ENCODE measurements around the gene KLF8. TPM values are rescaled to one million over a fixed set of nuclear protein-coding genes. Genes with fewer than 3 reads are reported as not detected.

The KLF8 gene
- total RNA-seq, 1 experiment from 2014 or later: 7.3 TPM

DNA sequence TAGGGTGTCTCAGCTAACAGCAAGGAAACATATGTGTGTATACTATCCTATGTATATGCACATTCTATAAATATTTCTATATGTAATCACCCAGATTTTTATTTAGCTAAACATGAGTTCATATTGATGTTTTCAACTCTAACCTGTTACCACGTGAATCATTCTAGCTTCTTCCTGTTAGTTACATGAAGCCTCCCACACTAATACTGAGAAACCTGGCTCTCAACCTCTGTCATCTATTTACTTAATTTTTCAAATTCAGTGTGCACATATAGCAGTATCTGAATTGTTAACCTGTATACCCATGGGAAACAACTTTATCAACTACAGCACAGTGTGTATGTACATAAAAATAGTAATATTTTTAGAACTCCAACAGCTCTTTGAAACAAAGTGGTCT lies 57.3 kb downstream of the KLF8 start:
- H3K9ac ChIP-seq (ENCODE audit: extremely low read depth, insufficient read length, low read length): no peak overlapping the region
- H3K56ac ChIP-seq (ENCODE audit: insufficient read length, low read depth, low read length): no peak overlapping the region
- no peak overlapping the region for H4K91ac ChIP-seq (ENCODE audit: insufficient read length, low read depth, low read length)
- H3K4me2 ChIP-seq (ENCODE audit: insufficient read depth, insufficient read length, low read length): no peak overlapping the region
- no peak overlapping the region for H2BK5ac ChIP-seq (ENCODE audit: insufficient read length, low read length)
- H3K18ac ChIP-seq (ENCODE audit: insufficient read length, low read depth, low read length): no peak overlapping the region
- H3K14ac ChIP-seq (ENCODE audit: insufficient read depth, low read length): no peak overlapping the region
- no peak overlapping the region for H3K27ac ChIP-seq (ENCODE audit: insufficient read length, low read depth, low read length)
- H3T11ph ChIP-seq (ENCODE audit: low read length): no peak overlapping the region
- Mint-ChIP-seq H3K36me3 (ENCODE audit: insufficient read depth in 1 of 3, low read depth in 3 of 3) (peaks cover 11 to 36% (median 24%) of the 10 kb centered on the region in 3 experiments), H3K4me1 (no peaks in the 10 kb centered on the region), H3K4me3 (no peak overlapping the region), H3K27me3 (ENCODE audit: low read depth) (no peaks in the 10 kb centered on the region), H3K27ac (no peak overlapping the region), H3K9me3 (peaks cover 66 to 80% of the 10 kb centered on the region in 2 experiments)
- H2BK15ac ChIP-seq (ENCODE audit: low read depth, low read length): no peak overlapping the region
- H3K27me3 ChIP-seq (ENCODE audit: insufficient read depth, low read length): no peaks in the 10 kb centered on the region
- no peaks in the 10 kb centered on the region for H3K79me1 ChIP-seq (ENCODE audit: insufficient read depth, low read depth, low read length, poor library complexity, severe bottlenecking)
- H3K9me3 ChIP-seq (ENCODE audit: control insufficient read depth, low read depth, low read length): peaks cover 46% of the 10 kb centered on the region
- no peaks in the 10 kb centered on the region for H3K23me2 ChIP-seq (ENCODE audit: insufficient read length, low read depth, low read length, poor library complexity, severe bottlenecking)
- no peak overlapping the region for H4K5ac ChIP-seq (ENCODE audit: insufficient read length, low read depth, low read length)
- H3K79me2 ChIP-seq (ENCODE audit: insufficient read depth, low read length): no peaks in the 10 kb centered on the region
- no peak overlapping the region for H4K8ac ChIP-seq (replicated peaks; ENCODE audit: insufficient read length, low read depth, low read length)
- no peaks in the 10 kb centered on the region for H4K20me1 ChIP-seq (ENCODE audit: control insufficient read depth, insufficient read depth, insufficient read length)
- no peak overlapping the region for H2AK5ac ChIP-seq (ENCODE audit: insufficient read length, low read length)
- no peak overlapping the region for H2AFZ ChIP-seq (ENCODE audit: low read length)
- DNase-seq: no peak
- WGBS (ENCODE audit: extremely low coverage, insufficient read length, low lambda C conversion rate): no CpG with 5 or more reads among the region's 1 CpG
- H3K23ac ChIP-seq (ENCODE audit: insufficient read length, low read depth, low read length): no peak overlapping the region
- H3K4ac ChIP-seq (ENCODE audit: low read depth, low read length): no peak overlapping the region
- TF ChIP-seq, protein P1, sequence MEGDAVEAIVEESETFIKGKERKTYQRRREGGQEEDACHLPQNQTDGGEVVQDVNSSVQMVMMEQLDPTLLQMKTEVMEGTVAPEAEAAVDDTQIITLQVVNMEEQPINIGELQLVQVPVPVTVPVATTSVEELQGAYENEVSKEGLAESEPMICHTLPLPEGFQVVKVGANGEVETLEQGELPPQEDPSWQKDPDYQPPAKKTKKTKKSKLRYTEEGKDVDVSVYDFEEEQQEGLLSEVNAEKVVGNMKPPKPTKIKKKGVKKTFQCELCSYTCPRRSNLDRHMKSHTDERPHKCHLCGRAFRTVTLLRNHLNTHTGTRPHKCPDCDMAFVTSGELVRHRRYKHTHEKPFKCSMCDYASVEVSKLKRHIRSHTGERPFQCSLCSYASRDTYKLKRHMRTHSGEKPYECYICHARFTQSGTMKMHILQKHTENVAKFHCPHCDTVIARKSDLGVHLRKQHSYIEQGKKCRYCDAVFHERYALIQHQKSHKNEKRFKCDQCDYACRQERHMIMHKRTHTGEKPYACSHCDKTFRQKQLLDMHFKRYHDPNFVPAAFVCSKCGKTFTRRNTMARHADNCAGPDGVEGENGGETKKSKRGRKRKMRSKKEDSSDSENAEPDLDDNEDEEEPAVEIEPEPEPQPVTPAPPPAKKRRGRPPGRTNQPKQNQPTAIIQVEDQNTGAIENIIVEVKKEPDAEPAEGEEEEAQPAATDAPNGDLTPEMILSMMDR (conservative IDR thresholded peaks at IDR 0.05): no peak
- no peak overlapping the region for H2BK20ac ChIP-seq (ENCODE audit: low read depth, low read length, poor library complexity, severe bottlenecking)
- no peak overlapping the region for H2BK12ac ChIP-seq (ENCODE audit: insufficient read length, low read depth, low read length)
- no peaks in the 10 kb centered on the region for H3K4me1 ChIP-seq (ENCODE audit: insufficient read depth, low read length)
- H2BK120ac ChIP-seq (ENCODE audit: low read depth, low read length, poor library complexity, severe bottlenecking): no peak overlapping the region

Data from H9 (cell line).